ENCODE measurements around the gene DISC1.

- TF ChIP-seq CTCF (IDR thresholded peaks at IDR 0.05; ENCODE audit: insufficient read depth, low read length, poor library complexity, severe bottlenecking), result no peak
- no peak for TF ChIP-seq EZH2phosphoT487 (conservative IDR thresholded peaks at IDR 0.05; ENCODE audit: low read length)
Measured at GRCh38 chr1:231770506-231771175, 144.1 kb downstream of the DISC1 start.
